DND-41 (cell line): ENCODE results near the gene PIK3C2B.
A peak's percentile ranks its signal among the peaks of the same experiment; 100 is the strongest.

Source experiments
- ATAC-seq: fragments of 200-7000 bp; cut with Tn5 transposase; 3 replicates; pipeline ENCODE4 v1.9.1; 2021; ENCODE audit warnings: low read depth; ENCODE audit not compliant: insufficient read depth
- DNase-seq: peaks from one replicate; pipeline ENCODE4 v3.0.0-alpha.2; 2020
- H2AFZ ChIP-seq: 2 replicates; pipeline ENCODE4 v1.6.0; 2012; ENCODE audit warnings: low read depth, low read length
- H3K27ac ChIP-seq: 2 replicates; pipeline ENCODE4 v1.5.1; 2012; ENCODE audit warnings: low read length, inconsistent platforms
- H3K27me3 ChIP-seq: fragments of 200-600 bp; sonication (generic); 2 replicates; pipeline ENCODE4 v1.6.0; 2012; ENCODE audit warnings: low read length, mild to moderate bottlenecking, inconsistent platforms; ENCODE audit not compliant: insufficient read depth, poor library complexity
- H3K36me3 ChIP-seq: 2 replicates; pipeline ENCODE4 v1.5.1; 2012; ENCODE audit warnings: low read length, inconsistent platforms; ENCODE audit not compliant: insufficient read depth
- H3K4me1 ChIP-seq: 2 replicates; pipeline ENCODE4 v1.5.1; 2012; ENCODE audit warnings: mild to moderate bottlenecking, low read length; ENCODE audit not compliant: insufficient read depth
- H3K4me2 ChIP-seq: 2 replicates; pipeline ENCODE4 v1.6.0; 2012; ENCODE audit warnings: mild to moderate bottlenecking, moderate library complexity, low read length, inconsistent platforms; ENCODE audit not compliant: insufficient read depth
- H3K4me3 ChIP-seq, 2 experiments: fragments of 200-600 bp in 1 of 2; shearing (Covaris generic) in 1 of 2; 2 replicates each; pipeline ENCODE4 v1.5.1; 2012 to 2016; ENCODE audit warnings: inconsistent platforms in 2 of 2, low read length in 2 of 2, mild to moderate bottlenecking in 2 of 2, low read depth in 1 of 2, moderate library complexity in 1 of 2
- H3K79me2 ChIP-seq: 2 replicates; pipeline ENCODE4 v1.6.0; 2012; ENCODE audit warnings: low read length, inconsistent platforms; ENCODE audit not compliant: insufficient read depth
- H3K9ac ChIP-seq: 2 replicates; pipeline ENCODE4 v1.6.0; 2012; ENCODE audit warnings: low read depth, mild to moderate bottlenecking, inconsistent platforms, low read length, moderate library complexity
- H3K9me3 ChIP-seq: 2 replicates; pipeline ENCODE4 v1.5.1; 2012; ENCODE audit warnings: low read length, moderate library complexity, mild to moderate bottlenecking, inconsistent platforms; ENCODE audit not compliant: insufficient read depth, severe bottlenecking
- H4K20me1 ChIP-seq: 2 replicates; pipeline ENCODE4 v1.6.0; 2012; ENCODE audit warnings: low read length; ENCODE audit not compliant: insufficient read depth
- CTCF ChIP-seq: IDR thresholded peaks from 2 replicates; pipeline ENCODE4 v1.5.1; 2012; ENCODE audit warnings: borderline replicate concordance, low read length, moderate library complexity, mild to moderate bottlenecking; ENCODE audit not compliant: poor library complexity, severe bottlenecking; ENCODE audit errors: extremely low read depth
- EZH2 ChIP-seq: IDR thresholded peaks from 3 replicates; pipeline ENCODE4 v1.6.1; 2012; ENCODE audit warnings: borderline replicate concordance, low read depth, mild to moderate bottlenecking, moderate library complexity, low read length, inconsistent platforms; ENCODE audit not compliant: severe bottlenecking

The PIK3C2B gene

GRCh38 chr1:204506201-204506968 lies 11.8 kb upstream of the PIK3C2B start:
- Histone ChIP-seq H2AFZ (peak overlapping the region; percentile 81), H4K20me1 (no peaks in the 10 kb centered on the region), H3K27me3 (no peaks in the 10 kb centered on the region), H3K9ac (peak overlapping the region; percentile 71), H3K36me3 (no peaks in the 10 kb centered on the region), H3K9me3 (no peaks in the 10 kb centered on the region), H3K4me2 (peak overlapping the region; percentile 71), H3K27ac (peak overlapping the region; percentile 96), H3K4me1 (peaks cover 28% of the 10 kb centered on the region), H3K79me2 (no peaks in the 10 kb centered on the region), H3K4me3 (peak overlapping the region; percentile 31 to 56; a peak in 3 of 4 replicates)
- DNase-seq, result peak; percentile 82
- peak; percentile 81 for ATAC-seq
- no peak for TF ChIP-seq EZH2
- no peak for TF ChIP-seq CTCF

GRCh38 chr1:204505674-204506200 lies 11.1 kb upstream of the PIK3C2B start:
- peak overlapping the region; percentile 81 for H2AFZ ChIP-seq
- H3K4me2 ChIP-seq, result peak overlapping the region; percentile 71
- H3K4me1 ChIP-seq, result peaks cover 28% of the 10 kb centered on the region
- peak overlapping the region; percentile 71 for H3K9ac ChIP-seq
- no peaks in the 10 kb centered on the region for H4K20me1 ChIP-seq
- H3K9me3 ChIP-seq, result no peaks in the 10 kb centered on the region
- no peaks in the 10 kb centered on the region for H3K36me3 ChIP-seq
- TF ChIP-seq EZH2, result no peak
- TF ChIP-seq CTCF, result no peak
- DNase-seq, result no peak
- H3K27ac ChIP-seq, result peak overlapping the region; percentile 72
- H3K27me3 ChIP-seq, result no peaks in the 10 kb centered on the region
- peak overlapping the region; percentile 31 to 56; a peak in 3 of 4 replicates for H3K4me3 ChIP-seq
- ATAC-seq, result no peak
- no peaks in the 10 kb centered on the region for H3K79me2 ChIP-seq

GRCh38 chr1:204503913-204504519 lies 9.4 kb upstream of the PIK3C2B start:
- Histone ChIP-seq H3K4me2 (no peak overlapping the region), H3K79me2 (no peaks in the 10 kb centered on the region), H3K27ac (no peak overlapping the region), H3K36me3 (no peaks in the 10 kb centered on the region), H3K4me1 (peaks cover 32% of the 10 kb centered on the region), H3K9ac (no peak overlapping the region), H3K4me3 (no peak overlapping the region), H3K27me3 (no peaks in the 10 kb centered on the region), H4K20me1 (no peaks in the 10 kb centered on the region), H2AFZ (no peak overlapping the region), H3K9me3 (no peaks in the 10 kb centered on the region)
- TF ChIP-seq CTCF (no peak), EZH2 (no peak)
- DNase-seq (no peak), ATAC-seq (no peak)
